NOMO-1 (cell line): ENCODE measurements around the gene CAMSAP2.

Experiments used
- DNase-seq, 2 experiments: peaks; one replicate each; lab custom pipeline; 2025; ENCODE audit not compliant: unreplicated experiment in 2 of 2; lab: John Stamatoyannopoulos, UW

The CAMSAP2 gene

GRCh38 chr1:200895801-200896530 is 157.3 kb downstream of the CAMSAP2 start:
- DNase-seq: peak; percentile 30 to 47

DNA sequence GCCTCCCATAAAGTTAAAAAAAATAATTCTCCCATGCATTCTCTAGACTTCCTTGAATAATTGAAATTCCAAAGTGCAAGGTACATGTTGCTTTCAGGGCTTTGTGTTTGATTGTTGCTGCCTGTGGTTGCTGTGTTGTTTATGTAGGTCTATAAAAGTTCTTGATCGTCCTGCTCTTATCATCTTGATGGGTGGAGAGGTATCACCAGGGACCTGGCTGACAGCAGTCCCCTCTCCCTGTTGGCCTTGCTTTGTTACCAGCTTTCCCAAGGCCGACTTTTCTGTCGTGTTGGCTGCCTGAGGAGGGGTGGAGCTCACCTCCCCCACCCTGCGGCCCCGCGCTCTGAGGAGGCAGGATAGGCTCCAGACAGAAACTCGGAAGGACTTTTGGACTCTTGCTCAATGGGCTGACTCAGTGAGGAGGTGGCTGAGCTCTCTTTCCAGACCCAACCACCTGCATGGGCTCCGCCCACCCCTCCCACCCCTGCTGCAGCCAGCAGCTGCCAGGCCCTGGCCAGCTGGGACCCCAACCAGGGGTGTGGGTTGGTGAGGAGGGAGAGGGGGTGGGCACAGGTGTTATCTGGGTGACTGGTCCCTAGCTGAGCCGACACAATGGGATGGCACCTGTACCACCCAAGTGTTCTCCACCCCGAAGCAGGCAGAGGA is 158.0 kb downstream of the CAMSAP2 start:
- peak; percentile 82 to 93 for DNase-seq

DNA sequence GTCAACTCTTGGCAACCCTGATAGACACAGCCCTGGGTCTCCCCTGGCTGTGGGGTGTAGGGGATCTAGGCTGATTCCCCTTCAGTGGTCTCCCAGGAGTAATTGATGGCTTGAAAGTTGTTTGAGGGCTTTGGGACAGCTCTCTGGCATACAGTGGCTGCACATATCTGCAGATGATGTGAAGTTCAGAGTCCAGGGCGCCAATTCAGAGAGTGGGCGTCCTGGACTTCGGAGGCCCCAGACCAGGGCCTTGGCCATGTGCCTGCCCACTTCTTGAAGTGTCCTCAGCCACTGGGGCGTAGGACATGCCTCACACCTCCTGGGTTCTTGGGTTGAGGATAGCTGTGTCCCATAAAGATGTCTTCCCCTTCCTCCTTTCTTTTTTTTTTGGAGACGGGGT is 158.6 kb downstream of the CAMSAP2 start:
- no peak for DNase-seq

DNA sequence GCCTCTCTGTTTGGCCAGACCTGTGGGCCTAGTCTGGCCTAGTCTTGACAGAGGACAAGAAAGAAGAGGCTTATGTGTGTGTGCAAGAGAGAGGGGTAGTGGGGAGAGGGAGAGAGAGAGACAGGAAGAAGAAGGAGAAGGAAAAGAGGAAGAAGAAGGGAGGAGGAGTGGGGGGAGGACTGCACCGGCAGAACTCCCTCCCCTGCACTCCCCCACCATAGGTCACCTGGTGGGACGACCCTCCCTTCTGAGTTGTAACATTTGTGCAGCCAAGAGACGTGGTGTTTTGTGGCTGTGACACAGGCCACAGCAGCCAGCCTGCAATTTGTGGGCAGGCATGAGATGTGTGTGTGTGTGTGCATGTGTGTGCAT is 160.3 kb downstream of the CAMSAP2 start:
- peak in 1 of 2 experiments; percentile 16 for DNase-seq

DNA sequence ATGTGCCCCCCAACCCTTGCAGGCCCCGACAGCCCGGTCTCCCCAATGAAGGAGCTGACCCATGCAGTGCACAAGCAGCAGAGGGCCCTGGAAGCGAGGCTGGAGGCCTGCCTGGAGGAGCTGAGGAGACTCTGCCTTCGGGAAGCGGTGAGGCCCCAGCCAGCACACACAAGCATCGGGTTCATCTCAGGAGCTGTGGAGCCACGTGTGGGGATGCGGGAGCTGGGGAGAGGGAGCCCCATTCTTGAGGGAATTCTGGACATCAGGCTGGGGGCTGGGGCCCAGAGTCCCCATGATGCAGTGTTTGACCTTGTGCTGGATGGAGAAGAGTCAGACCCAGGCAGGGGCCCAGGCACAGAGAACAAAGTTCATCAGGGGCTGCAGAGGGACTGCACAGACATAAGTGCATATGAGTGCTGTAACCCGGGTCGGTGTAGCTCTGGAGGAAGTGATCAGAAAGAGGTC is 160.8 kb downstream of the CAMSAP2 start:
- DNase-seq: no peak

- no peak for DNase-seq
Observed at GRCh38 chr1:200899954-200900867, 161.5 kb downstream of the CAMSAP2 start.

- DNase-seq: no peak
Observed at GRCh38 chr1:200900877-200901276, 162.2 kb downstream of the CAMSAP2 start.

- DNase-seq: no peak
Observed at GRCh38 chr1:200901350-200901749, 162.7 kb downstream of the CAMSAP2 start.

GRCh38 chr1:200901796-200902444 is 163.2 kb downstream of the CAMSAP2 start:
- no peak for DNase-seq

- DNase-seq: no peak
Observed at GRCh38 chr1:200903793-200904192, 165.1 kb downstream of the CAMSAP2 start.

- no peak for DNase-seq
Observed at GRCh38 chr1:200904772-200905171, 166.1 kb downstream of the CAMSAP2 start.

- peak in 1 of 2 experiments; percentile 42 for DNase-seq
Observed at GRCh38 chr1:200905411-200906052, 166.8 kb downstream of the CAMSAP2 start.

DNA sequence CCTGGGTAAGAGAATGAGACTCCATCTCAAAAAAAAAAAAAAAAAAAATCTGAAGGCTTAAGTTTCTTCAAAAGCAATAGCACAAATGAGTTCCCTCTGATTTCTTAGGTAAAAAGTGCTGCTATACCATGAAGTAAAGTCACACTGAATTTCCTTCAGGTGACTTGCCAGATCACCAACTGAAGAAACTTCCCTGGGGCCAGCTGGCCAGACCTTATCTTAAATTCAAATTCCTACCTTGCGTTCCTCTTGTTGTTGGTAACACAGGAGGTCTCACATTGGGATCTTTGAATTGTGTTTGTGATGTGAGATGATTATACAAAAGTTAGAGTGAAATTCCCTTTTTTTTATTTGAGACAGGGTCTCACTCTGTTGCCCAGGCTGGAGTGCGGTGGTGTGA is 167.8 kb downstream of the CAMSAP2 start:
- DNase-seq: no peak

- DNase-seq: peak; percentile 64 to 90
Observed at GRCh38 chr1:200907611-200908097, 169.0 kb downstream of the CAMSAP2 start.

DNA sequence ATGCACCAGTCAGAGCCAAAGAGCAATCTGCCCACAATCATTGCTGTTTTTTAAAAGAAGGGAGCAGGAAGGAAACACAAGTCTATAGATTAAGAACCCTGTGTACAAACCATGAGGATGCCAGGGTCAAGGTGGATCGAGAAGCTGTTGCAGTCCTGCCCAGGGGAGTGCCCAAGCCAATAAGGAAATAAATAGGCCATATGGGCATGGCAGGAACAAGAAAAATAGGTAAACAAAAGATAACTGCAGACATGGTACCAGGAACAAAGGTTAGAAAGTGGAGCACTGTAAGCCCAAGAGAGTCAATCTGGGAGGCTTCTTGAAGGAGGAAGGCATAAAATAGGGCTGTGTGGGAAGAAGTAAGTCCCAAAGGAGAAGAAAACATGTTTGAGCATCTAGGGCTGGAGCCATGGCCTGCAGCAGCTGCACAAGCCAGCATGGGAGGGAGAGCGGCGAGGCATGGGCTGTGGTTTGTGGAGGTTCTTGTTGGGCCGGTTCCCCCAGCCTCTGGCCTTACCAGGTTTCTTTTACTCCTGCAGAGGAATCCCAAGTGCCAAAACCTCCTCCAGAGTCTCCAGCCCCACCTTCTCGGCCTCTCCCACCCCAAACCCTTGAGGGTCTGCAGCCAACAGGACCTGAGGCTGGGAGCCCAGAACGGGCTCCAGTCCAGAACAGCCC is 169.6 kb downstream of the CAMSAP2 start:
- DNase-seq: no peak

DNA sequence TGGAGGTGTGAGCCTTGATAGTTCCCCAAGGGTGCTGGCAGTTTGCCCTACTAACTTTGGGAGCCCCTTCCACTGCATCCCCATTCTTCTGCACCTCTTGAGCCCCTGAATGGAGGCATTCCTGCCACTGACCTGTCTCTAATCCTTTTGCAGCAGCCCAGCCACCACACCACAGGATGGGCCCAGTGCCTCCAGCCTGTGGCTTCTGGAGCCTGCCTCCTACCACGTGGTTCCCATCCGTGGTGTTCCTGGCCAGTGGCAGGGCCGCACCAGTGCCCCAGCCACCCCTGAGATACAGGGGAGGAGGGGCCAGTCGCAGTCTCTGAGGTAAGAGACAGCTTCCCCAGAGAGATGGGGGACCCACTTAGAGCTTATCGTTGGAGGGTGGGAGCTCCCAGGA is 170.4 kb downstream of the CAMSAP2 start:
- no peak for DNase-seq

DNA sequence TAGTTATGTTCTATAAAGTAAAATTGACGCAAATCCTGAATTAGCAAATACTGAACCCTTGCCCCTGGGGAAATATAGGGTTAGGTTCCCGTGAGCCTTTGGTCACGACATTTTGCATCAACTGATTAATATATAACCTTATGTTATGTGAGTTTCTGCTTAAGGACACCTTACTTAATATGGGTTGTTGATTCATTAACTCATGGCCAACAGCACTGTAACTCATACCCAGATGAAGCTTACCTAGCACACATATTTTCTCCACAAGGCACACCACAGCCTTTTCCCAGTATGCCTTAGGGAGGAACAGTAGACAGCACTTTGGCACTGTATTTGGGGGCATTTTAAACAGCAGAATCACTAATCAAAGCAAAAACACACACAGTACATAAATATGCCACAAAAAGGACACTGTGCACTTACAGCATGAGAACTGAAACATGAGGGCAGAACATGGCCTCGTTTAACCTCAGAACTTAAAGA is 171.1 kb downstream of the CAMSAP2 start:
- no peak for DNase-seq
